Peyer's patch (tissue), 4 donors: ENCODE measurements around the gene AOPEP. TPM values are rescaled to one million over a fixed set of nuclear protein-coding genes. Genes with fewer than 3 reads are reported as not detected.

Source experiments
- DNase-seq, 3 donors: peaks; one replicate each; pipeline ENCODE4 v3.0.0-alpha.2; 2017 to 2019
- H3K27ac ChIP-seq, 4 donors: fragments of 200-600 bp; sonication (generic); one replicate each; pipeline ENCODE4 v1.5.1; 2016 to 2019
- H3K27me3 ChIP-seq, 2 donors: fragments of 200-600 bp; sonication (generic); one replicate each; pipeline ENCODE4 v1.5.1; 2019
- H3K36me3 ChIP-seq, 3 donors: fragments of 200-600 bp; sonication (generic); one replicate each; pipeline ENCODE4 v1.5.1; 2016 to 2019
- H3K4me1 ChIP-seq, 4 donors: fragments of 200-600 bp; sonication (generic); one replicate each; pipeline ENCODE4 v1.5.1; 2016 to 2019
- H3K4me3 ChIP-seq, 4 donors: fragments of 200-600 bp; sonication (generic); 1 replicate in 3 of 4; 2 replicates in 1 of 4; pipeline ENCODE4 v1.5.1; 2016 to 2019; ENCODE audit warnings: mild to moderate bottlenecking in 1 of 4
- H3K9me3 ChIP-seq, 4 donors: fragments of 200-600 bp; sonication (generic); one replicate each; pipeline ENCODE4 v1.5.1; 2016 to 2019; ENCODE audit warnings: mild to moderate bottlenecking in 1 of 4
- CTCF ChIP-seq, 6 experiments: fragments of 450-650 bp in 4 of 6; fragments of 200-600 bp in 2 of 6; sonication (generic) in 1 of 6; IDR thresholded peaks; one replicate each; pipeline ENCODE4 v1.5.1; 2017 to 2019; ENCODE audit warnings: antibody characterized with exemption in 6 of 6, mild to moderate bottlenecking in 3 of 6, moderate library complexity in 1 of 6
- POLR2A ChIP-seq, 2 donors: fragments of 450-650 bp; IDR thresholded peaks; one replicate each; pipeline ENCODE4 v1.5.1; 2017; ENCODE audit warnings: antibody characterized with exemption in 2 of 2, mild to moderate bottlenecking in 2 of 2, moderate library complexity in 2 of 2
- total RNA-seq, 4 donors: library from RNA; depleted of rRNA; stranded (reverse); fragments of >200 nt; gene quantifications; one replicate each; pipeline ENCODE4 v1.1.0, GENCODE V29; 2016

AOPEP gene
- total RNA-seq, 4 donors from 2014 or later: 83.5 to 272 (median 117) TPM

DNA sequence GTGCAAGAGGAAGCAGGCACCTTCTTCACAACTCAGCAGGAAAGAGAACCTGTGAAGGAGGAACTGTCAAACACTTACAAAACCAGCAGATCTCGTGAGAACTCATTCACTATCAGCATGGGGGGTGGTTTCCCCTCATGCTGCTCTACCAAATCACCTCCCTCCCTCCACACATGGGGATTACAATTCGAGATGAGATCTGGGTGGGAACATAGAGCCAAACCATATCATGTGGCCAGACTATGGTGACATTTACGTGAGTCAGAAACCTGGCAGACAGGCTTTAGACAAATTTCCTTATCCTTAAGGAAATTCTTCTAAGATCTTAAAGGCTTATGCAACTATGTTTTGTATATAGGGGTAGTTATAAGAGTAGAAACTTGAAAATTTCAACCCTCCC, 8.7 kb upstream of the AOPEP start:
- DNase-seq: no peak
- Histone ChIP-seq H3K27ac (no peak overlapping the region), H3K36me3 (no peaks in the 10 kb centered on the region), H3K4me1 (no peaks in the 10 kb centered on the region), H3K27me3 (no peaks in the 10 kb centered on the region), H3K4me3 (no peak overlapping the region), H3K9me3 (no peaks in the 10 kb centered on the region)
- TF ChIP-seq POLR2A (IDR thresholded peaks at IDR 0.05): no peak
- TF ChIP-seq CTCF (IDR thresholded peaks at IDR 0.05): no peak

DNA sequence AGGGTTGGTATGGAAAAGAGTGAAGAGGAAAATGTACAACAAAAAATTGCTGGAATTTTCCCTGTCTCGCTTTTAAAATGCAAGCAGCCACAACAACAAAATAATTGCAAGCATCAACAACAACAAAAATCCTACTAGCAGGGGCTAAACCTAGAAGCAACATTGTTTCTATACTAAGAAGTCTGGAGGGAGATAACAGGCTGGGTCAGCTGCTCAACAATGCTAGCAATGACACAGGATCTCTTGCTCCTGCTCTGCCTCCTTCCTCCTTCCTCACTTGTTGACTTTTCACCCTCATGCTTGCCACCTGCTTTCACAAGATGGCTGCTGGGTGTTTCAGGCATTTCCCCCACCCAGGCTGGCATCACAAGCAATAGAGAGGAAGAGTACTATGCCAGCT, 7.6 kb upstream of the AOPEP start:
- H3K4me3 ChIP-seq: no peak overlapping the region

DNA sequence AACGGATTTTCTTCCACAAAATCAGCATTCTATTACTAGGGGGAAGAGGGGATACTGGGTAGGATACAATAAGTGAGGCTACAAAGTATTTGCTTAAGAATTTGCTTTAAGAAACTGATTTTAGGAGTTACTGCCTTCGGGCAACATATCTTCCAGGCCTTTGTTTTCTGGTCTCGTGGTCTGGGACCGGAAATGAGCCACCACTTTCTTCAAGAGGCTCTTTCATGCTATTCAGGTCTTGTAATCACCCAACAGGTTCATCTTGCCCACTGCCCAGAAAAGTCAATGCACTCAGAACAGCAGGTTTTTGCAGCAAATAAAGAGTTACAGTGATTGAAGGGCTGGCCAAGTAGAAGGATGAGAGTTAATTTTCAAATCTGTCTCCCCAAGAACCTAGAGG, 6.6 kb upstream of the AOPEP start:
- H3K36me3 ChIP-seq: no peaks in the 10 kb centered on the region
- no peak overlapping the region for H3K27ac ChIP-seq
- no peak overlapping the region for H3K4me3 ChIP-seq
- no peak for DNase-seq
- H3K27me3 ChIP-seq: no peaks in the 10 kb centered on the region
- H3K9me3 ChIP-seq: no peaks in the 10 kb centered on the region
- no peaks in the 10 kb centered on the region for H3K4me1 ChIP-seq
- no peak for TF ChIP-seq POLR2A (IDR thresholded peaks at IDR 0.05)
- TF ChIP-seq CTCF (IDR thresholded peaks at IDR 0.05): no peak

More for the DNA sequence above, 7.6 kb upstream of the AOPEP start:
- TF ChIP-seq CTCF (IDR thresholded peaks at IDR 0.05) (no peak), POLR2A (IDR thresholded peaks at IDR 0.05) (no peak)
- no peaks in the 10 kb centered on the region for H3K4me1 ChIP-seq
- H3K27me3 ChIP-seq: no peaks in the 10 kb centered on the region
- no peaks in the 10 kb centered on the region for H3K36me3 ChIP-seq
- no peaks in the 10 kb centered on the region for H3K9me3 ChIP-seq
- H3K27ac ChIP-seq: no peak overlapping the region
- DNase-seq: no peak

- Histone ChIP-seq H3K9me3 (no peaks in the 10 kb centered on the region), H3K4me3 (no peak overlapping the region), H3K4me1 (no peaks in the 10 kb centered on the region), H3K36me3 (no peaks in the 10 kb centered on the region), H3K27me3 (no peaks in the 10 kb centered on the region), H3K27ac (no peak overlapping the region)
- TF ChIP-seq POLR2A (IDR thresholded peaks at IDR 0.05) (no peak), CTCF (IDR thresholded peaks at IDR 0.05) (no peak)
- DNase-seq: no peak
Observed at GRCh38 chr9:94720846-94721549, 5.5 kb upstream of the AOPEP start.

- H3K27ac ChIP-seq: no peak overlapping the region
- no peak for DNase-seq
- no peaks in the 10 kb centered on the region for H3K9me3 ChIP-seq
- no peaks in the 10 kb centered on the region for H3K36me3 ChIP-seq
- no peak overlapping the region for H3K4me3 ChIP-seq
- no peaks in the 10 kb centered on the region for H3K4me1 ChIP-seq
- TF ChIP-seq CTCF (IDR thresholded peaks at IDR 0.05): no peak
- TF ChIP-seq POLR2A (IDR thresholded peaks at IDR 0.05): no peak
- no peaks in the 10 kb centered on the region for H3K27me3 ChIP-seq
Observed at GRCh38 chr9:94721754-94722153, 4.7 kb upstream of the AOPEP start.
